ENCODE data around the gene ANKRD34A. TPM values are rescaled to one million over a fixed set of nuclear protein-coding genes. Genes with fewer than 3 reads are reported as not detected.

Gene ANKRD34A
- total and polyA plus RNA-seq, 2 of the 13 experiments (the other 11 are each of a cell fraction or from before 2014, with no cell fraction given), result 0.05 to 0.07 TPM

GRCh38 chr1:145958734-145959133 lies 5.6 kb downstream of the ANKRD34A start (continued):
- no peak for TF ChIP-seq AFF4 (CRISPR knock-in tag; IDR thresholded peaks at IDR 0.05)

DNA sequence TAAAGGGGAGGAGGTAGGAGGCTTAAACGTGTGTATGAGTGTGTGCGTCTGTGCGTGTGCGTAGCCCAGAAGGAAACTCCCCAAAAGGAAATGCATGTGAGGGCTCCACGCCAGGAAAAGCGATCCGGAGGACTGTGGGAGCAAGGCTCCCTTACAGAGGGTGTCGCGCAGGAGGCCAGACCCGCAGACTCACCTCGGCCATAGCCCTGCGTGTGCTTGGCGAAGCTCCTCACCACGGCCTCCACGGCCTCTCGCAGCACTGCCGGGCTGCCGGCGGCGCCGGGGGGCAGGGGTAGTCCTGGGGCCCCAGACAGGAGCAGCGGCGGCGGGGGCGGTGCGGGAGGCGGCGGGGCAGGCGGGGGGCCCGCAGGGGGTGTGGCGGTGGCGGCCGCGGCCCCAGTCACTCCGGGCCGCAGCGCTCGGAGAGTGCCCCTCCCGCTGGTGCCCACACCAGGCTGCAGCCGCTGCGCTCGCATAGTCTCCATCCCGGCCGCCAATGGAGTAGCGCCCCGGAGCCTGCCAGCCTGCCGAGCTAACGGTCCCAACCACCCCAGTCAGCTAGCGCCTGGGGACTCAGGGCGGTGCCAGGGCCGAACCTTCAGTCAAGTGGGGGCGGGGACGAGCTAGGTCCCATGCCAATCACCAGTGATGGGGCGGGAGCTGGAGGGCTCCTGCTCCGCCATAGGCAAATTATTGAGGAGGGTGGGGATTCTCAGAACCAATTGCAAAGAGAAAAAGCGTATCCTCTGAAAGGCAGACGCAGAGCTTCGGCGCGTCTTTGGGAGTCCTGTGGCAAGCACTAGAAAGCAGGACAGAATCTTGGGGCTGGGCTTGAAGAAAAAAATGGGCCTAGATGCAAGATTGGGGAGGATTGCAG lies 6.7 kb downstream of the ANKRD34A start, which contains the start of gene LIX1L:
TSS of gene LIX1L (minus strand) at position 575 of the 877 bp plus-strand sequence. CDS start at position 485, 90 bp downstream.
- BruUV-seq (replicated peaks), result no TSS peak
- peak; percentile 68 for FAIRE-seq
- Histone ChIP-seq H3K36me3 (replicated peaks in 1 of 2; ENCODE audit: control insufficient read depth in 1 of 2, insufficient read depth in 2 of 2, low read length in 2 of 2) (no peaks in the 10 kb centered on the region), H4K20me1 (ENCODE audit: insufficient read depth, low read length) (no peaks in the 10 kb centered on the region), H3K79me2 (ENCODE audit: insufficient read depth, low read length) (peaks cover 23% of the 10 kb centered on the region), H3K4me2 (ENCODE audit: low read depth, low read length) (peak within 1 kb of the TSS; percentile 95), H3K9ac (ENCODE audit: insufficient read depth, low read depth, low read length) (peak within 1 kb of the TSS; percentile 80), H3K27ac (ENCODE audit: extremely low read length, insufficient read depth, low read length) (peak within 1 kb of the TSS; percentile 61), H3K9me3 (ENCODE audit: low read length) (no peaks in the 10 kb centered on the region), H2AFZ (ENCODE audit: low read length) (peak within 1 kb of the TSS; percentile 78), H3K4me1 (ENCODE audit: insufficient read depth, low read length) (peaks cover 72% of the 10 kb centered on the region), H3K27me3 (ENCODE audit: control insufficient read depth in 1 of 2, insufficient read depth in 2 of 2, low read length in 2 of 2) (peaks cover 0 to 25% of the 10 kb centered on the region in 2 experiments; a peak in 3 of 5 replicates), H3K4me3 (replicated peaks in 1 of 3; ENCODE audit: insufficient read depth in 1 of 3, low read depth in 2 of 3, low read length in 3 of 3) (peak within 1 kb of the TSS; percentile 73 to 89 (median 80))
- intact Hi-C loops (cut with micrococcal nuclease; ENCODE audit: unreplicated experiment) (loop anchor here (5.0 kb wide), 1 partner anchor 65 kb away; no protein-coding TSS in a partner anchor), in situ Hi-C loops (cut with HindIII; ENCODE audit: extremely low pct_ligation_motif_present, low pct_unique_long_range_greater_than_20kb) (no loop called here)
- WGBS (ENCODE audit: low lambda C conversion rate), result under 1% methylated on average over 14 of the region's 60 CpGs
- CTCF ChIA-PET (ENCODE audit: low intra/inter-chr PET ratio, low total read pairs), result no interaction called here
- POLR2A ChIA-PET, result interaction anchor here (0.7 to 6.2 kb wide), 13 partner anchors 8 to 112 kb away, joined by 3 to 84 read pairs (median 3); partner anchors contain the start of genes NUDT17, PEX11B, PIAS3 and RBM8A
- DNase-seq (ENCODE audit: low spot score), result peak; percentile 91
- ATAC-seq, result peak; percentile 89
- TF ChIP-seq TBP (CRISPR knock-in tag; IDR thresholded peaks at IDR 0.05), result no peak
- TF ChIP-seq MYC (CRISPR knock-in tag; IDR thresholded peaks at IDR 0.05; ENCODE audit: borderline replicate concordance), result no peak
- no peak for TF ChIP-seq ZNF564 (CRISPR knock-in tag; IDR thresholded peaks at IDR 0.05)
- TF ChIP-seq MLX (CRISPR knock-in tag; IDR thresholded peaks at IDR 0.05), result no peak
- no peak for TF ChIP-seq ZUFSP (CRISPR knock-in tag; IDR thresholded peaks at IDR 0.05; ENCODE audit: borderline replicate concordance)
- peak; percentile 52 for TF ChIP-seq HOXA3 (CRISPR knock-in tag; IDR thresholded peaks at IDR 0.05)
- TF ChIP-seq, protein P1, sequence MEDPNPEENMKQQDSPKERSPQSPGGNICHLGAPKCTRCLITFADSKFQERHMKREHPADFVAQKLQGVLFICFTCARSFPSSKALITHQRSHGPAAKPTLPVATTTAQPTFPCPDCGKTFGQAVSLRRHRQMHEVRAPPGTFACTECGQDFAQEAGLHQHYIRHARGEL (CRISPR knock-in tag; IDR thresholded peaks at IDR 0.05), result no peak
- peak; percentile 63; the same call in 1 of the 2 replicates for TF ChIP-seq YEATS4 (CRISPR knock-in tag; IDR thresholded peaks at IDR 0.05; ENCODE audit: borderline replicate concordance)
- TF ChIP-seq ZNF614 (CRISPR knock-in tag; IDR thresholded peaks at IDR 0.05; ENCODE audit: borderline replicate concordance), result no peak
- no peak for TF ChIP-seq CHD2 (IDR thresholded peaks at IDR 0.05; ENCODE audit: low read depth, low read length)
- no peak for TF ChIP-seq SP1 (IDR thresholded peaks at IDR 0.05)
- peak; percentile 47; the same call in 1 of the 2 replicates for TF ChIP-seq SP1 (CRISPR knock-in tag; IDR thresholded peaks at IDR 0.05)
- peak; percentile 86 for TF ChIP-seq SRF (IDR thresholded peaks at IDR 0.05; ENCODE audit: low read depth, low read length)
- TF ChIP-seq GFI1 (CRISPR knock-in tag; IDR thresholded peaks at IDR 0.05; ENCODE audit: borderline replicate concordance), result no peak
